NCI-H1417 treated with DMSO at 0.1 percent for 48 hours (cell line): ENCODE data around the gene CRY1.
"Not testable (repeated sequence)": the region's sequence is repeated elsewhere in the genome, so short reads cannot be mapped to it uniquely, and the experiment has no call there.

Source experiments
- DNase-seq: peaks from one replicate; lab custom pipeline; 2025; lab: John Stamatoyannopoulos, UW

The CRY1 gene

GRCh38 chr12:107064243-107064642, 29.1 kb downstream of the CRY1 start:
- DNase-seq, result no peak

GRCh38 chr12:107058190-107058589, 35.2 kb downstream of the CRY1 start:
- no peak for DNase-seq

- no peak for DNase-seq
Observed at GRCh38 chr12:107057071-107057834, 36.1 kb downstream of the CRY1 start.

- DNase-seq, result no peak
Observed at GRCh38 chr12:107053709-107054108, 39.6 kb downstream of the CRY1 start.

GRCh38 chr12:107045186-107045585, 48.2 kb downstream of the CRY1 start:
- DNase-seq, result no peak

- DNase-seq, result no peak
Observed at GRCh38 chr12:107042801-107043200, 50.5 kb downstream of the CRY1 start.

- DNase-seq, result no peak
Observed at GRCh38 chr12:107035733-107036132, 57.6 kb downstream of the CRY1 start.

- no peak for DNase-seq
Observed at GRCh38 chr12:107033758-107034739, 59.3 kb downstream of the CRY1 start.

GRCh38 chr12:107032266-107032665, 61.1 kb downstream of the CRY1 start:
- DNase-seq, result no peak

- no peak for DNase-seq
Observed at GRCh38 chr12:107031061-107031460, 62.3 kb downstream of the CRY1 start.

- no peak for DNase-seq
Observed at GRCh38 chr12:107029081-107029480, 64.3 kb downstream of the CRY1 start.

GRCh38 chr12:107027636-107028053, 65.7 kb downstream of the CRY1 start:
- no peak for DNase-seq

GRCh38 chr12:107026806-107027635, 66.3 kb downstream of the CRY1 start:
- no peak for DNase-seq

- not testable (repeated sequence) for DNase-seq
Observed at GRCh38 chr12:107026356-107026755, 67.0 kb downstream of the CRY1 start.

- DNase-seq, result no peak
Observed at GRCh38 chr12:107025671-107026070, 67.7 kb downstream of the CRY1 start.

- no peak for DNase-seq
Observed at GRCh38 chr12:107019546-107019945, 73.8 kb downstream of the CRY1 start.

GRCh38 chr12:107017042-107017441, 76.3 kb downstream of the CRY1 start:
- DNase-seq, result no peak

- DNase-seq, result no peak
Observed at GRCh38 chr12:107014055-107014454, 79.3 kb downstream of the CRY1 start.

- no peak for DNase-seq
Observed at GRCh38 chr12:107012736-107013425, 80.5 kb downstream of the CRY1 start.

- DNase-seq, result no peak
Observed at GRCh38 chr12:107011519-107011918, 81.8 kb downstream of the CRY1 start.

- no peak for DNase-seq
Observed at GRCh38 chr12:107007411-107007810, 85.9 kb downstream of the CRY1 start.
